Superior temporal gyrus (tissue), 1 donor: Measurements from ENCODE around the gene LEMD1.
"Not testable (repeated sequence)": the region's sequence is repeated elsewhere in the genome, so short reads cannot be mapped to it uniquely, and the experiment has no call there.

Source experiments
- DNase-seq: peaks from one replicate; pipeline ENCODE4 v3.0.0-alpha.2; 2016; ENCODE audit errors: extremely low spot score

LEMD1 gene

DNA sequence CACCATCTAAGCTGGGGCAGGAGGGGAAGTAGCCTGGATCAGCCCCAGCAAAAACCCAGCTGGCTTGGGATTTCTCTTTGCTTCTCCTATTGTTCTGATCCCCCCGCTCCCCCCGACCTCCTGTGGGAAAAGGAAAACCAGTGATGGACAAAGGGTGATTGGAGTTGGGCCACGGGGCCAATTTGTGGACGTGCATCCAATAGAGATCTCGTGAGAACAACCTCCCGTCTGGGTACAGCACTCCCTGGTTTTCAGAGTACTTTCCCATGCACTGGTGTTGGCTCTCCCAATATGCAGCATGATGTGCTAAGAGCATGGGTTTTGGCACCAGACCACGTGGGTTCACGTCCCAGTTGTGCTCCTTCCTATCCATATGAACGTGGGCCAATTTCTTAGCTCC, 25.0 kb upstream of the LEMD1 start:
- DNase-seq, result no peak

DNA sequence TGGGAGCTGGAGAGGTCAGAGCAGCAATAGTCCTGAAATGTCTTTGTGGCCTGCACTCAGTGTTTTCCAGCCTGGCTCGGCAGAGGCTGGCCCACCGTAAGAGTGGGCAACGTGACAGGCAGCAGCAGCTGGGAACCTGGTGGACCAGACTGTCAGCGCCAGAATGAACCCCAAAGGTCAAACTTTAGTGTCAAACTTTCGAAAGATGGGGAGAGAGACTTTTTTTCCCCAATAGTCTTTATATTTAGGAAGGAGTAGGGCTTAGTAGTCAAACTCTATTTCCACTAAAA, 23.7 kb upstream of the LEMD1 start:
- DNase-seq, result no peak

DNA sequence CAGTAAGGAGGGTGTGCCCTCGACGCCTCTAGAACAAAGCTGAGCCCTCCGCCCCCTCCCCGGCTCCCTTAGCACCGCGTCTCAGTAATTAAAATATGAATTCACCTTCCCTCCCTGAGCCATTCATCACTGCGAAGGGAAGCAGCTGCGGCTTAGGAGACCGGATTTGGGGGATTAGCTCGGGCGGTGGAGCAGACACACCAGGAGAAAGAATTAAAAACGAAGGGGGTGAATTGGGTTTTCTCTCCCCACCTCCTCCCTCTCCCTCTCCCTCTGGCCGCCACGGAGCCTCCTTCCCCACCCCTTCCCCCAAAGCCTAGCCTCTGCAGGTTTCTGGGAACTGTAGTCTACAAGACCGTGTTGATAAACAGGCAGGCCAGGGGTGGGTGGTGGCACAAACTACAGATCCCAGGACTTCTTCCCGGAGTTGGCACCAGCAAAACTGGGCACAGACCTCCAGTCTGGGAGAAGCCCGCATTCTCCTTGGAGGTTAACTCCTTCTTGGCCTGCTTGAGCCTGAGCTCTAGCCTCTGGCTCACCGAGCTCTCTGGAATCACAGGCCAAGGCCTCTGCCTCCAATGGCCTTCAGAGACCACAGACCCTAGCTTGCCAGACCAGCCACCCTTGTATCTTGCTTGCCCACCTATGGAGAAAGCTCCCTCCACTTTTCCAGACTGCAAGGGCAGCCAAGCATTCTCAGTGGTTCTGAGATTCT, 23.2 kb upstream of the LEMD1 start:
- peak; percentile 72 for DNase-seq

DNA sequence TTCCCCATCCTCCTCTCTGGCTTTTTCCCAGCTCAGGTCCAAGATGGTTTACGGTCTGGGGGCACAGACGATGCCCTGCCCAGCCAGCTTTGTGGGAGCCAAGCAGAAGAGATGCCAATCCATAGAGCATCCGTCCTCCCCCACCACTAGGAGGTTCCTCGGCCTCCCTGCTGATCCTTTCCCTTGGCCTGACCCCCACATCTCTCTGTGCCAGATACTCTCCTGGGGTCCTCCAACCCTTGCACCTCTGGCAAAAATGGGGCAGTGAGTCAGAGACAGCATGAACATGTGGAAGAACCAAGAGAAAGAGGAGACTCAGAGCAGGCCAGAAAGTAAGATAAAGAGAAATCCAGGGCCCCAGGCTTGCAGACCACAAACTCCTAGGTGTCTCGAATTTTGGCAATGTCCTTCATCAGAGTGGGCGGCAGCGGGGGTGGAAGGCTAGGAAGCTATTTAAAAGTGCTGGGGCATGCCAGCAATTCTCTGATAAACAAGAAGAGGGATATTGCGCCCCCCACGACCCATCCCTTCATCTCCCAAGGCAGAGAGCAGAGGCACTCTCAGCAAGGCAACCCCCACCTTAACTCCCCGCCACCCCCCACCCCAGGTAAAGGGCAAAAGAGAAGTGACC, 22.6 kb upstream of the LEMD1 start:
- no peak for DNase-seq

DNA sequence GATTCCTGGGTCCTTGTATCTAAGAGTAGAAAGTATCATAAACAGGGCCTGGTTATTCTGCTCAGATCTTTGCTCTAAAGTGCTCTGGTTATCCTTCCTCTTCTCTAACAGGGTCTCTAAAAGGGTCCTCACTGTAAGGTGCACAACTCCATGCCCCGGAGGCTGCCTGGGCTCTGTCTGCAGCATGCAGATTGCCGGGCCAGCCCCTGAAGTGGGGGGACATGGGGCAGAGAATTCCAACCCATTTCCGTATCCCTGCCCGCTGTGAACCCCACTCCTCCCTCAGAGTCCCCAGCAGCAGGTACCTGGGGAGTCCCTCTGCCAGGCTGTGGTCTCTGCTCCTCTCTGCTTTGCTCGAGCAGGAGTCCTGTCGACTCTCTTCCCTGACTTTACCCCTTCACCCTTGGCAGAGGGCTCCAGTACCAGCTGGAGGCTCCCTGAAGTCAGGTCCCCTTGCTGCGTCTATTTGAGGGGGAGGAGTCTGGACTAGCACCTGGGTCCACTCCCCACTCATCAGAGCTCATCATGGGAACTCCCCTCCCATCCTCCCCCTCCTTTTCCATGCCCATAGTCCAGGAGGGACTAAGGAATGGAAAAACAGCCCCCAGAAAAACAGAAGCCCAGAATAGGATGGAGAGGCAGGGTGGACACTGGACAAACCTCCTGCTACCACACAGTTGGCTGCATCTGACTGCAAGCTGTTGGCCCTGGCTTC, 21.9 kb upstream of the LEMD1 start:
- DNase-seq, result no peak

DNA sequence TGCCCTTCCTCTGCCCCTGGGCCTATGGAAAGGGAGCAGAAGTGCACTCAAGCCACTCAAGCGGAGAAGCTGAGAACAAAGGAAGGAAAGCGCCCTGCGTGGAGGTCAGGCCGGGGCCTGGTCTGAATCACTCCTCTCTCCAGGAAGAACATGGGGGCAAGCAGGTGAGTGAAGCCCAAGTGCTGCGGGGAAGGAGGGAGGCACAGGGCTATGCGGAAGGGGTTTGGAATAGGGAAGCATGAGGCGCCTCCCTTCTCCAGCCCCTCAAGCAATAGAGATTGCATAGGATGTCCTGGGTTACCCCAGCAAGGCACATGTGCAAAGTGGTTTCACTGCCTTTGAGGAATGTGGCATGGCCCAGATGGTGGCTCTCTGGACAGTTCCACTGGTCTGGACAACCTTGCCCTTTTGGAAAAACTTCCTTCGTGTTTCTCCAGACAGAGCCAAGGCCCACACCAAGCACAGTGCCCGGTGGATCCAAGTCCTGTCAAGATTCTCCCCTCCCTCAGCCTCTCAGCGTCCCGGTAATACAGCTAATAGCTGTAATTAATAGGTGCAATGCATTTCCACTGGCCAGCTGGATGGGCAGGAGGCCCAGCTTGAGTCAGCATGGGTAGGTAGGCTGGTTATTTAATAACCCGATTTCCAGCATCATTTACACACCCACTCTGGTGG, 20.3 kb upstream of the LEMD1 start:
- DNase-seq, result peak; percentile 8

DNA sequence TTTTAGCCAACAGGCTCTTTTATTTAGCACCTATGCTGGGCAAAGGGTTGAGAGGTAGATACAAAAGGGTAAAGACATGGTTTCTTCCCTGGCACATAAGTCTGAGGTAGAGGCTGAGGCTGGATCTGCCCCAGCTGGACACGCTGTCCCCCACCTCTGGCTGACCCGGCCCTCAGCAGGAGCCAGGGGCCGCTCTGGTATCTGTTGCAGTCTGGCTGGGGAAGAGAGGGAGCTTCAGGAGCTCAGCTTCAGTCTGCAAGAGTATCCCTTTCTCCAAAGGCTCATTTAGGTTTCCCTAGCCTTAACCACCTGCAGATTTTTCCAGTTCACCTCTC, 19.8 kb upstream of the LEMD1 start:
- DNase-seq, result no peak

DNA sequence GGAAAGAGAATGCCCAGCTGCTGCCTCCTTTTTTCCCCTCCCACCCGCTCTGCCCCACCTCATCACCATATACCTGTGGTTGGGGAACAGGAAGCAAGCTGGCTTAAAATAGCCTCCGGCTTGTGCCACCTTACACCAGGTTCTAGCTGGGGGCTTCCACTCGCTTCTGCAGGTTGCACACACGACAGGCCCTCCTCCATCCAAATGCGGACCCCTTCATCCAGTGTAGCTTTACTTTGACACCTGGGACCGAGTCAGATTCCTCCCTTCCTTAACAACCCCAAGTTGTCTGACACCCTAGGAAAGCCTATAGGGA, 19.4 kb upstream of the LEMD1 start:
- DNase-seq, result peak; percentile 7

DNA sequence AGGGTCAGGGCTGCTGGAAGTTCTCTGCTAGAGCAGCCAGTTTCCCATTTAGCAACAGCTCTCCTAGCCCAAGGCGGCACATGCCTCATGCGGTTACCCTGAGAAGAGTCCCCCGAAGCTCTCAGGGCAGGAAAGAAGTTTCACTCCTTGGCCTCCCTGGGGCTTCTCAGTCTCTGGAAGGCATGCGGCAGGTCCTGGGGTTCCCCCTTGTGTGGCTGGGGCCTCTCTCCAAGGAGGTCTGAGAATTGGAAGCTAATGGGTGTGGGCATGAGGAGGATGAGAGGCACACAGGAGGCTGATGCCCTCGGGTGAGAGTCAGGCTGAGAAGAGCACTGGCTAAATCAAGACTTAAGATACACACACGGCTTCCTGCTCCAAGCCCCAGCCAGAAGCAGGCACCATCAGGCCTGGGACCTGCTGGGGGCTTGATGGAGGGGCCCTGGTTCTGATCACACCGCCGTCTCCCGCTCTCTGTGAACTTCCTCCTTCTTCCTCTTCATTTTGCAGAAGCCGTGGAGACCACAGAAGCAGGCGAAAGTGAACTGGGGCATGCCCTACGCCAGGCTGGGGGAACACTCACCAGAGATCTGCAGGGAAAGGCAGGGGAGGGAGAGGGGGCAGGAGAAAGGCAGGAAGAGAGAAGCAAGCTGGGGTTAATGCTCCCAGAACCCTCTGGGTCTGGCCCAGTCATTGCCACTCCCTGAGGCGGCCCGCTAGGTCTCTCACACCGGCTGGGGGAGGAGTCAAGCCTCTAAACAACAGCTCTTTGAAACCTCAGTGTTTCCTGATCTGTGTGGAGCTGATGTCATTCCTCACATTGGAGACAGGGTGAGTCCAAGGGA, 18.8 kb upstream of the LEMD1 start:
- DNase-seq, result peak; percentile 7

DNA sequence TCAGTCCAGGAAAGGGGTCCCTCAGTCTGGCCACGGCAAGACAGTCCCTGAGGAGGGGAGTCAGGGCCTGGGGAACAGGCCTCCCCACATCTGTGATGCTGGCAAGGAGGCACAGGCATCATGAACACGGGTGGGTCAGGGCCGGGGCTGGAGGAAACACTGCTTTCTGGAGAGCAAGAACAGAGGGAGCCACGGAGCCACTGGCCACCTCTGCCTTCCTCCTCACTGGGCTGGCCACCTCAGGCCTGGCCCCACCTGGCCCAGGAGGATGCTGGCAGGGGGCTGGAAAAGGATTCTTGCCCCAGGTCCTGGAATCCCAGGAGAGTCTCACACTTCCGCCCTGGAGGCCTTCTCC, 18.2 kb upstream of the LEMD1 start:
- DNase-seq, result no peak

DNA sequence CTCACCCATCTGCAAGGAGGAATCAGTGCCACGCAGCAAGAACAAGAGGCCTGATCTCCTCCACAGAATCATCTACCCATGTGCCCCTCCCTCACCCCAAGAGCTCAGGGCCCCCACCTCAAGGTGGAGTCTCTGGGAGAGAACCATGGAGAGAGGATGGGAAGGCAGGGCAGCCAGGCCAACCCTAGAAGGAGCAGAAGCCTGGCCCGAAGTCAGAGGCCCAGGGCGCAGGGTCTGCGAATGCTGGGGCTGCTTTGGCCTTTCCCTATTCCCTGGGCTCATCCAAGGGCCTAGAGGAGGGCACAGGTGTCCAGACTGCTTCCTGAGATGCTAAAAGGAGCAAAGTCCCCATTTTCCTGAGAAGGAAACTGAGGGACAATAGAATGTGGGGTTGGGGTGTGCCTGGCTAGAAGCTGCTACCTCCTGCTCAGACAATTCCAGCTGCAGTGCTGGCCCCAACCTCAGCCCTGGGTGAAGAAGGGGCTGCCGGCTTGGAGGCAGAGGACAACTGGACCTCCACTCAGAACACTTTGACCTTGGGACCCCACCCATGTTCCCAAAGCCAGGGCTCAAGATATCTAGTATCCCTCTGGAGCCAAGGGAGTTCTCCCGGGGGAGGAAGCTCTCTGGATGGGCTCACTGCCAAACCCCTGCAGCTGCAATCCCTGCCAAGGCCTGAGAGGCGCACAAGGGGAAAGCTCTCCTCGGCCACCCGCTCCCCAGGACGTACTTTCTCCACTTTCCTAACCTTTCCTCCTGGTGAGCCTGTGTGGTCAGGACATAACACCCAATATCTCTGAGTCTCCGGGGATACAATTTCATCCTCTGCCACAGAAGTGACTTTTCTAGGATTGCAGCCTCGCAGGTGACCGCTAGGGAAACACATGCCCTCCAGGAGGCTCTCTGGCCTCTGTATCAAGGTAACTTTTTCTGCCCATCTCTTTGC, 16.6 kb upstream of the LEMD1 start:
- peak; percentile 82 for DNase-seq

DNA sequence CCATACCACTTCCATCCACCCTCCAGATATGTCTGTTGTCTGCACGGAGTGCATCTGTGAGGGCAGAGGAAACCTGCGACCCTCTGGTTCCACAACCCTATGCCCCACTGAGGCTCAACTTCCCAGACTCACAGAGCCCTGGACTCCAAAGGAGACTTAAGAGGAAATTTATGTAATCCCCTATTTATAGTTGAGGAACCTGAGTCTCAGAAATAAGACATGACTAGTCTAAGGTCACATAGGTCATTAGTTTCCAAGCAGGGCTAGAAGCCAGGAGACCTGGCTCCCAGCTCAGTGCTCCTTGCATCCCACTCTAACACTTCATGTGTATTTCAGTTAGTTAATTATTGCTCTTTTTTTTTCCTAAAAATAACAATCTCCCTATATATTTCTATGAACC, 15.7 kb upstream of the LEMD1 start:
- no peak for DNase-seq

DNA sequence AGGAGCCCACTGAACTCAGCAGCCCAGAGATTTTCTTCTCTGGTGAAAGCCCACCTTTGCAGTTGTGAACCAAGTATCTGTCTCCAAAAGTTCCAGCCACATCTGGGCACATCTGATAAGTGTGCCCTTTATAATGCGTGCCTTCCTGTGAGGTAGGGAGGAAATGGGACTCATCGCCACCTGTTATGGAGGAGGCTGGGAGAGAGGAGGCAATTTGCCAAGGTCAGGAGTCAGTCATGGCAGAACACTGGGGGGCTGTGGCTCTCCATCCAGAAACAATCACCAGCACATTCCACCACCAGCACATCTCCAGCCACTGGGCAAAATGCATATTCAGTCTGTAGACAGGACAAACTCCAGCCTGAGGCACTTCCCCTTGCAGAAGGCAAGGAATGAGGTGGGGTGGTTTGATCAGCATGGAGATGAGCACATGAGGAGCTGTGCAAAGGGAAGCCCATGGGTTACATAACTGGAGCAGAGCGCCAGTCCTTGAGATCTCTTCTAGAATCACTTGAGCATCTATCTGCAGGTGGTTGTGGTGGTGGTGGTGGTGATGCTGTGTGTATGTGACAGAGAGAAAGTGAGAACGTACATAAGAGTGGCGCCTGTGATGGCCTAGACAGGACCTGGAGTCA, 15.0 kb upstream of the LEMD1 start:
- no peak for DNase-seq

DNA sequence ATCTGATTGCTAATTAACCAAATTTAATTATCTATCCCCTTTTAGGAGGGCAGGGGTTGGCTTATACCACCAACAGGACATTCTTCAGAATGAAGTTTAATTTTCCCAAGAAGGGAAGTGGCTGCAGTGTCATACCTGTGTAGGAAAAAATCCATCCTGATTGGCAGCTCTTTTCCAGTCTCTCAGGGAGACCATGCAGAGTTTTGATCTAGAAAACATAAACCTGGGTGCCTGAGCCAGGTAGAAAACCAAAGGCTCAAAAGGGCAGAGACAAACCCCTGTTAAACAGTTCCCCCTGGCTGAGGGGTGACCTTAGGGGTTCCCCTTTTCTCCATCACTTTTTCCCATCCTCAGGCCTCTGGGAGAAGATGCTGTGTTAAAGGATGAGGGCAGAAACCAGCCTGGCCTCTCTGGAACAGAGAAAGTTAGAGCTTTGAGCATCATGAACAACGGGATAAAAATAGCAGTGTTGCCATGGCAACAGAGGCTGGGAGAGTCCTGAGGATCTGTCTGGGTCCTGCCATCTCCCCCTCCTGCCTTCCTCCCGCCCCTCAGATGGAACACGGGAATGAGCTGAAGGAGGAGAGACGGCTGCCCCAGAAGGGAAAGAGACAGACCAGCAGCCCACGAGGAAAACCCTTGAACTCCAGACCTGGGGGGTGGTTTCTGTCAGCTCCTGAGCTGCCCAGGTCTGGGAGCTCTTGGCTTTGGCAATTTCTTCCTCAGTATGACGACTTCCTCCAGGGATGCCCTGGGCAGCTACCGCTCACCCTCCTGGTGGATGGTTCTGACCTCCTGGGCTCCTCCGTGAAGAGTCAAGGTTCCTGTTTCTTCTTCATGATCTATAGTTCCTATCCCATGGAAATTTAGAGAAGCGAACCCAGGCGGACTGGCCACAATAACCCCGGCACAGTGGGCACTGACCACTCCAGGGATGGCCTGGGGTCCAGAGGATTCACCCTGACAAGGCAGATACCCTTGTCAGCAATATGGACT, 14.0 kb upstream of the LEMD1 start:
- peak; percentile 78 for DNase-seq

DNA sequence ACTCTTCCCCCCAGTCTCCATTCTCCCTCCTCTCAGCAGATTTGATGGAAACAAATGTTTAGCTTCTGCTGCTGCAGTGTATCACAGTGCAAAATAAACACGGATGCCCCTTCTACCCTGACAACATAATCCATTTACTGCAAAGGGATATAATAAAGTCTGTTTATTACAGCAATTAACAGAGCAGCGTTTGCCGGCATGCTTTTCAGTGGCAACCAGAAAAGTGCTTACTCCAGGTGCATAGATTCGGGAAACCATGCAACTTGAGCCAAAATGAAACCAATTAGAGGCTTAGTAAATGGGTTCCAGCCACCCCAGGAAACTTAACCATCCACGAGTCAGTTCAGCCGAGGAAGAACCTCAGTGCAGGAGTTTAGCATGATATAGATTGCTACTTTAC, 12.9 kb upstream of the LEMD1 start:
- no peak for DNase-seq

DNA sequence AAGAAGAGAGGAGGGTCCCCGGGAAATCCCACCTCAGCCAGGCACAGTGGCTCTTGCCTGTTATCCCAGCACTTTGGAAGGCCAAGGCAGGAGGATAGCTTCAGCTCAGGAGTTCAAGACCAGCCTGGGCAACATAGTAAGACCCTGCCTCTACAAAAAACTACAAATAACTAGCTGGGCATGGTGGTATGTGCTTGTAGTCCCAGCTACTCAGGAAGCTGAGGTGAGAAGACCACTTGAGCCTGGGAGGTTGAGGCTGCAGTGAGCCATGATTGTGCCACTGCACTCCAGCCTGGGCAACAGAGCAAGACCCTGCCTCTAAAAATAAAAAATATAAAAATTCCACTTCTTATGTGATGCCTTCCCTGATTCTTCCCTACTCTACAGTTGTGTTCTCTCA, 10.8 kb upstream of the LEMD1 start:
- DNase-seq, result not testable (repeated sequence)

DNA sequence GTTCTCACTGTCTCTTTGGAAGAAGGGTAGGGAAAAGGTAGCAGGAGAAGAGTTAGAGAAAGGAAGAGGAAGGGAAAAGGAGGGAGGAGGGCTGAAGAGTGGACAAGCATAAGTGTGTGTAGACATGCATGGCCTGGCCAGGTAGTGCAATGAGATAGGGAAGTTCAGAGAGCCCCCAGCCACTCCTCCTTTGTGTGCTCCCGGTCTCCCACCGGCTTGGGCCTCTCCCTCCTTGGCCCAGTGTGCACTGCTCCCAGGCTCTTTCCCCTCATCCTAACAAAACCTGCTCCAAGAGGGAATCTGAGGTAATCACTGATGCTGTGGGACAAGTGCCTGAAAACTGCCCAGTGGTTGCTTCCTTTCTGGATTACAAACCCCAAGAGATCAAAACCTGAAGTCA, 10.3 kb upstream of the LEMD1 start:
- no peak for DNase-seq

DNA sequence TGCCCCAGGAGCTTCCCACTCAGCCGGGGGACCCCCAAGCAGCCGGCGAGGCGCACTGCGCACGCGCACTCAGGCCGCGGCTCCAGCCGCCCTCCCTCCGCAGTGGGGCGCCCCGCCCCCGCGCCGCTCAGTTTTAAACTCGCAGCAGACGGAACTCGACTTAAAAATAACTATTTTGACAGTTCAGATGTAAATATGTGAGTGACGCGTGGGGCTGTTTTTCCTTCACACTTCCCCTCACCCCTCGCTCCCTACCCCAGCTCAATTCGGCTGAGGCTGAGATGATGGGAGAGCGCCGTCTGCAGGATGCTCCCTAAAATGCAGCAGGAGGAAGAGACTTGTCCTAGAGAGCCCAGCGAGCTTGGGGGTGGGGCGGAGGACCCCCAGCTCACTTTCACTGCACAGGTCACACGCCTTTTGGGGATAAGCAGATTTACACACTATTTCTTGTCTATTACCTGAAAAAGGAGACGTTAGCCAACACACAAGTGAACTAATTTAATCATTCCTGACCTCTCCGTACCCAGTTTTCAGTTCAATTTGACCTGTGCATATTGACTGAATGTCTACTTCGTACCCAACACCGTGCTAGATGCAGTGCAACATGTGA, 8.9 kb upstream of the LEMD1 start:
- peak; percentile 81 for DNase-seq
